Caco-2 (cell line): Measurements from ENCODE around the gene CHRD. TPM values are rescaled to one million over a fixed set of nuclear protein-coding genes. Genes with fewer than 3 reads are reported as not detected.

ENCODE experiments used
- Bru-seq: library from RNA; stranded (reverse); fragments of 400-500 nt; gene quantifications from one replicate; lab custom pipeline; 2021; lab: Mats Ljungman, UMichigan
- BruChase-seq, 2 experiments: library from RNA; stranded (reverse); fragments of 400-500 nt; gene quantifications; one replicate each; lab custom pipeline; 2021; lab: Mats Ljungman, UMichigan
- BruUV-seq: library from RNA; stranded (reverse); fragments of 400-500 nt; replicated peaks from 2 replicates; lab custom pipeline; 2021; lab: Mats Ljungman, UMichigan
- CTCF ChIA-PET: fragments of 300-600 bp; sonication (Branson Sonifier 250); formaldehyde crosslinking; loops from one replicate; lab custom pipeline; 2022; ENCODE audit warnings: antibody characterized with exemption; lab: Charles Lee
- POLR2A ChIA-PET: fragments of 300-600 bp; sonication (Branson Sonifier 250); formaldehyde crosslinking; loops from one replicate; lab custom pipeline; 2022; ENCODE audit warnings: antibody characterized with exemption; lab: Charles Lee
- DNase-seq, 2 experiments: peaks; one replicate each; pipeline versions ENCODE4 v3.0.0 to v3.0.0-alpha.2; 2020 to 2022
- H3K27me3 ChIP-seq: replicated peaks from 2 replicates; pipeline ENCODE4 v1.6.0; 2011; ENCODE audit warnings: low read length; ENCODE audit not compliant: control insufficient read depth, insufficient read depth
- H3K36me3 ChIP-seq: 2 replicates; pipeline ENCODE4 v1.5.1; 2011; ENCODE audit warnings: low read length; ENCODE audit not compliant: control insufficient read depth, insufficient read depth
- H3K4me1 ChIP-seq: fragments of 250-450 bp; sonication (Bioruptor Pico); 2 replicates; pipeline ENCODE4 v1.5.1; 2020; ENCODE audit warnings: mild to moderate bottlenecking
- H3K4me3 ChIP-seq: 2 replicates; pipeline ENCODE4 v1.5.1; 2011; ENCODE audit warnings: low read depth, mild to moderate bottlenecking, control low read depth, low read length
- H3K9me3 ChIP-seq: fragments of 250-450 bp; sonication (Bioruptor Pico); 2 replicates; pipeline ENCODE4 v1.5.1; 2020; ENCODE audit warnings: mild to moderate bottlenecking, moderate library complexity
- H3K27ac Mint-ChIP-seq: one replicate; pipeline ENCODE4 v1.8.0; 2022; ENCODE audit warnings: mixed read lengths; ENCODE audit not compliant: unreplicated experiment
- H3K27me3 Mint-ChIP-seq: one replicate; pipeline ENCODE4 v1.8.0; 2022; ENCODE audit warnings: mixed read lengths; ENCODE audit not compliant: insufficient read depth, unreplicated experiment
- H3K36me3 Mint-ChIP-seq: one replicate; pipeline ENCODE4 v1.8.0; 2022; ENCODE audit warnings: mild to moderate bottlenecking, mixed read lengths; ENCODE audit not compliant: insufficient read depth, unreplicated experiment
- H3K4me1 Mint-ChIP-seq: one replicate; pipeline ENCODE4 v1.8.0; 2022; ENCODE audit warnings: low read depth, mixed read lengths; ENCODE audit not compliant: unreplicated experiment
- H3K4me3 Mint-ChIP-seq: one replicate; pipeline ENCODE4 v1.8.0; 2022; ENCODE audit warnings: mild to moderate bottlenecking, moderate library complexity, mixed read lengths; ENCODE audit not compliant: unreplicated experiment
- H3K9me3 Mint-ChIP-seq: one replicate; pipeline ENCODE4 v1.8.0; 2022; ENCODE audit warnings: mixed read lengths; ENCODE audit not compliant: unreplicated experiment
- intact Hi-C: fragments of 100-400 bp; cut with micrococcal nuclease; formaldehyde crosslinking; loops from one replicate; pipeline ENCODE4 v1.10.0; 2022; ENCODE audit not compliant: unreplicated experiment
- long read RNA-seq: library from polyadenylated mRNA; stranded (forward); transcript quantifications from one replicate; pipeline ENCODE4 v2.0.0, GENCODE V29; 2022
- total RNA-seq: library from RNA; stranded (reverse); gene quantifications from 2 replicates; pipeline ENCODE4 v1.2.3, GENCODE V29; 2022
- TF ChIP-seq, protein P1 (sequence below), 2 experiments: fragments of 200-600 bp in 1 of 2; IDR thresholded peaks; 1 replicate in 1 of 2; 2 replicates in 1 of 2; pipeline versions ENCODE4 v1.5.1 to v1.8.0; 2011 to 2022; ENCODE audit warnings: antibody characterized with exemption in 1 of 2, control low read depth in 1 of 2, inconsistent platforms in 1 of 2, low read depth in 1 of 2, low read length in 1 of 2, mild to moderate bottlenecking in 1 of 2, moderate library complexity in 1 of 2; ENCODE audit not compliant: insufficient read depth in 1 of 2, severe bottlenecking in 1 of 2, unreplicated experiment in 1 of 2

The CHRD gene
- 5.5 and 6.4 TPM in 2 replicates for total RNA-seq
- percentile 28 among the genes with signal in this experiment for Bru-seq, nascent RNA
- BruChase-seq, experiment 1, labeled RNA remaining after a 2-hour chase, result percentile 40 among the genes with signal in this experiment
- percentile 46 among the genes with signal in this experiment for BruChase-seq, experiment 2, labeled RNA remaining after a 6-hour chase
- long read RNA-seq, partial matches to known transcripts, result 2 of 4 reads
- long read RNA-seq, other reads (novel, unspliced or antisense), result 1 of 4 reads

DNA sequence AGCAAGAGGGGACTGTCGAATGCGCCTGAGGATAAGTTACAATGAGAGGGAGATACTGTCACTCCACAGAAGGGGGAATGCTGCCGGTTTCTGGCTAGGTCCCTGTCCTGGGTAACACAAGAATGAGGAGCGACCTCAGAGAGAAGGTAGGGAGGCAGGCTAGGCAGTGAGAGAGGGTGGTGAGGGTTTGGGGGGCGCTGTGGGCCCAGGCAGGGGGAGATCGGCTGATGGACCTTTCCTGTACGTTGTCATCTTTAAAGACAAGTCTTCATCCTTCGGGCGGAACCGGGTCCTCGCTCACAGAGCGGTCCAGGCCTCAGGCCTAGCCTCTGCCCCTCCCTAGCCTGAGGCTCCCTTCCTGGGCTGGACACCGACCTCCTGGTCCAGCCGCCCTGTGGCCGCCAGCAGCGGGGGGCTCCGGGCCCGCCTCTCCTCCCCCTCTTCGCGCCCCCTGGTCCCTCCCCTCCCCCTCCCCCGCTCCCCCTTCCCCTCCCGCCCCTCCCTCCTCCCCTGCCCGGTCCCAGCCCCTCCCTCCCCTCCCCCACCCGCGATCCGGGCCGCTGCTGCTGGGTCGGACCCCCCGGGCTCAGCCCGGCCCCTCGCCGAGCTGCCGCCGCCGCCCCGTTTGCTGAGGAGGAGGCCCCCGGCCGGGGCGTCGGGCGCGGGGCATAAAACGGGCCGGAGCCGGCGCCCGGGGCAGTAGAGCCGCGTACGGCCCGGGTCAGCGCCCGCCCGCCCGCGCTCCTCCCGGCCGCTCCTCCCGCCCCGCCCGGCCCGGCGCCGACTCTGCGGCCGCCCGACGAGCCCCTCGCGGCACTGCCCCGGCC, at the start of gene CHRD:
CHRD (plus strand) TSS at position 697 of the 827 bp plus-strand sequence. CDS start 265 bp downstream, outside the sequence.
- ChIA-PET CTCF (interaction anchor here (1.0 kb wide), 1 partner anchor 162 kb away, joined by 3 read pairs; no protein-coding TSS in a partner anchor), POLR2A (no interaction called here)
- Histone ChIP-seq H3K36me3 (peaks cover 1% of the 10 kb centered on the region), H3K4me1 (peaks cover 22% of the 10 kb centered on the region), H3K27me3 (no peaks in the 10 kb centered on the region), H3K4me3 (peak within 1 kb of the TSS; percentile 45), H3K9me3 (no peaks in the 10 kb centered on the region)
- intact Hi-C loops, result no loop called here
- H3K36me3 Mint-ChIP-seq, result no peaks in the 10 kb centered on the region
- no peak for DNase-seq
- TF ChIP-seq, protein P1, sequence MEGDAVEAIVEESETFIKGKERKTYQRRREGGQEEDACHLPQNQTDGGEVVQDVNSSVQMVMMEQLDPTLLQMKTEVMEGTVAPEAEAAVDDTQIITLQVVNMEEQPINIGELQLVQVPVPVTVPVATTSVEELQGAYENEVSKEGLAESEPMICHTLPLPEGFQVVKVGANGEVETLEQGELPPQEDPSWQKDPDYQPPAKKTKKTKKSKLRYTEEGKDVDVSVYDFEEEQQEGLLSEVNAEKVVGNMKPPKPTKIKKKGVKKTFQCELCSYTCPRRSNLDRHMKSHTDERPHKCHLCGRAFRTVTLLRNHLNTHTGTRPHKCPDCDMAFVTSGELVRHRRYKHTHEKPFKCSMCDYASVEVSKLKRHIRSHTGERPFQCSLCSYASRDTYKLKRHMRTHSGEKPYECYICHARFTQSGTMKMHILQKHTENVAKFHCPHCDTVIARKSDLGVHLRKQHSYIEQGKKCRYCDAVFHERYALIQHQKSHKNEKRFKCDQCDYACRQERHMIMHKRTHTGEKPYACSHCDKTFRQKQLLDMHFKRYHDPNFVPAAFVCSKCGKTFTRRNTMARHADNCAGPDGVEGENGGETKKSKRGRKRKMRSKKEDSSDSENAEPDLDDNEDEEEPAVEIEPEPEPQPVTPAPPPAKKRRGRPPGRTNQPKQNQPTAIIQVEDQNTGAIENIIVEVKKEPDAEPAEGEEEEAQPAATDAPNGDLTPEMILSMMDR (IDR thresholded peaks at IDR 0.05; ENCODE audit: insufficient read depth in 1 of 2, low read depth in 1 of 2, low read length in 1 of 2, severe bottlenecking in 1 of 2, unreplicated experiment in 1 of 2), result no peak
- no peaks in the 10 kb centered on the region for H3K9me3 Mint-ChIP-seq
- H3K27me3 Mint-ChIP-seq, result no peaks in the 10 kb centered on the region
- H3K4me1 Mint-ChIP-seq, result peaks cover 11% of the 10 kb centered on the region
- H3K4me3 Mint-ChIP-seq, result peak within 1 kb of the TSS; percentile 69
- no TSS peak for BruUV-seq
- no peak within 1 kb of the TSS for H3K27ac Mint-ChIP-seq

DNA sequence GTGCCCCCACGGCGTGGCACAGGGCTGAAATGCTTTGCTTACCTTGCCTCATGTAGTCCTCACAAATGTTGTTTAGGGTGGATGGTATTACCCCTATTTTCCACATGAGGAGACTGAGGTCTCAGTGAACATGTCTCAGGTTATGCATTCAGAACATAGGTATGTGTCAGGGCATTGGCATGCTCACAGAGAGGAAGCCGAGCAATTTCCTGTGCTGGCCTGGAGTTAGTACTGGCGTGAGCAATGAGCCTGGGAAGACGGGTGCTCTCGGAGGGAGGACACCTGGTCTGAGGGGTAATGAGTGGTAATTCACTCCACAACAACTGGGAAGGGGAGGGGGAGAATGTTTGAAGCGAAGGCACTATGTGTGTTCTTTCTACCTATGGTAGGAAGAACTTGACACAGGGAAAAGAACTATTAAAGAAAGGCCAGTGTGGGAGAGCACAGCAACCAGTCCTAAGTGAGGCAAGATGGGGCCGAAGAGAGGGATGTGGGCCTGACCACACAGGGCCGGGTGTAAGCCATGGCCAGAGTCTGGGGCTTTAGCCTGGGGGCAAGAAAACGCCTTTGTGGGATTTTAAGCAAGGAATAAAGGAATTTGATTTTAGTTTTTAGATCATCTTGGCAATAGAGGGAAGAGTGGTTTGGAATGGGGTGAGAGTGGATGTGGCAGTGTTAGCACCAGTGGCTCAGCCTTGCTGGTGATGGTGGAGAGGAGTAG, 47.3 kb upstream of the CHRD start:
- Histone ChIP-seq H3K36me3 (peaks cover 11% of the 10 kb centered on the region), H3K4me1 (no peaks in the 10 kb centered on the region), H3K27me3 (no peaks in the 10 kb centered on the region), H3K4me3 (no peak overlapping the region), H3K9me3 (no peaks in the 10 kb centered on the region)
- no peak for DNase-seq
- ChIA-PET CTCF (no interaction called here), POLR2A (no interaction called here)
- no TSS peak for BruUV-seq
- intact Hi-C loops, result no loop called here
- no peaks in the 10 kb centered on the region for H3K9me3 Mint-ChIP-seq
- TF ChIP-seq, protein P1 (IDR thresholded peaks at IDR 0.05; ENCODE audit: insufficient read depth in 1 of 2, low read depth in 1 of 2, low read length in 1 of 2, severe bottlenecking in 1 of 2, unreplicated experiment in 1 of 2), result no peak
- peak overlapping the region; percentile 22 for H3K27ac Mint-ChIP-seq
- no peaks in the 10 kb centered on the region for H3K4me1 Mint-ChIP-seq
- no peaks in the 10 kb centered on the region for H3K27me3 Mint-ChIP-seq
- peaks cover 99% of the 10 kb centered on the region for H3K36me3 Mint-ChIP-seq
- no peak overlapping the region for H3K4me3 Mint-ChIP-seq

DNA sequence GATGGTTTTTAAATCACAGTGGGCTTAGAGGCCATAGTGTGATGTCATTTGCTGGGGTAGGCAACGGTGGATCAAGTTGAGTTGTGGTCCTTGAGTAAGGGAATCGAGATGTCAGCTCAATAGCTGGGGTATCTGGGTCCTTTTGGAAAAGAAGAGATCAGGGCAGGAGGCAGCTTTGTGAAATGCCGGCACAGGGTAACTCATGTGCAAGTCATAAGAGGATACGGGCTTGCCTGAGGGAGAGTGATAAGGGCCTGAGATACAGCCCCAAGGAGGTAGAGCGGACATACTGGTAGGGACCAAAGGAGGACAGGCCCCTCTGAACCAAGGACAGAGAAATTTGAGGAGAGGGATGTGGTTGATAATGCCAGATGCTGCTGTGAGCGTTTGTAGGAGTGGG, 46.7 kb upstream of the CHRD start:
- CTCF ChIA-PET, result no interaction called here
- no peak overlapping the region for H3K4me3 ChIP-seq
- no peak for DNase-seq
- intact Hi-C loops, result no loop called here
- TF ChIP-seq, protein P1 (IDR thresholded peaks at IDR 0.05; ENCODE audit: insufficient read depth in 1 of 2, low read depth in 1 of 2, low read length in 1 of 2, severe bottlenecking in 1 of 2, unreplicated experiment in 1 of 2), result no peak
- no peaks in the 10 kb centered on the region for H3K4me1 Mint-ChIP-seq
- no peaks in the 10 kb centered on the region for H3K27me3 Mint-ChIP-seq
- POLR2A ChIA-PET, result no interaction called here
- H3K4me3 Mint-ChIP-seq, result no peak overlapping the region
- no peaks in the 10 kb centered on the region for H3K9me3 ChIP-seq
- no peaks in the 10 kb centered on the region for H3K27me3 ChIP-seq
- no peaks in the 10 kb centered on the region for H3K9me3 Mint-ChIP-seq
- H3K36me3 Mint-ChIP-seq, result peaks cover 98% of the 10 kb centered on the region
- peaks cover 9% of the 10 kb centered on the region for H3K36me3 ChIP-seq
- TSS peak; percentile 3 for BruUV-seq
- H3K4me1 ChIP-seq, result no peaks in the 10 kb centered on the region
- H3K27ac Mint-ChIP-seq, result peak overlapping the region; percentile 22
